ENCODE results near the gene ALDH5A1. TPM values are rescaled to one million over a fixed set of nuclear protein-coding genes. Genes with fewer than 3 reads are reported as not detected.

ALDH5A1 gene
- total RNA-seq, 2 donors from 2014 or later: 13.9 to 18.3 TPM

- ATAC-seq: no peak
- no peak for DNase-seq
- intact Hi-C loops (cut with DNase I, micrococcal nuclease): no loop called here
Observed at GRCh38 chr6:24517659-24518543, 23.1 kb downstream of the ALDH5A1 start.

GRCh38 chr6:24520929-24521546 lies 26.3 kb downstream of the ALDH5A1 start:
- DNase-seq: peak in 1 of 2 donors; percentile 65
- peak; percentile 94 for ATAC-seq
- intact Hi-C loops (cut with DNase I, micrococcal nuclease): no loop called here

GRCh38 chr6:24522228-24523176 lies 27.7 kb downstream of the ALDH5A1 start:
- DNase-seq (no peak), ATAC-seq (no peak)
- intact Hi-C loops (cut with DNase I, micrococcal nuclease): no loop called here

GRCh38 chr6:24524329-24524728 lies 29.6 kb downstream of the ALDH5A1 start:
- intact Hi-C loops (cut with DNase I, micrococcal nuclease): no loop called here
- no peak for ATAC-seq
- DNase-seq: no peak

DNA sequence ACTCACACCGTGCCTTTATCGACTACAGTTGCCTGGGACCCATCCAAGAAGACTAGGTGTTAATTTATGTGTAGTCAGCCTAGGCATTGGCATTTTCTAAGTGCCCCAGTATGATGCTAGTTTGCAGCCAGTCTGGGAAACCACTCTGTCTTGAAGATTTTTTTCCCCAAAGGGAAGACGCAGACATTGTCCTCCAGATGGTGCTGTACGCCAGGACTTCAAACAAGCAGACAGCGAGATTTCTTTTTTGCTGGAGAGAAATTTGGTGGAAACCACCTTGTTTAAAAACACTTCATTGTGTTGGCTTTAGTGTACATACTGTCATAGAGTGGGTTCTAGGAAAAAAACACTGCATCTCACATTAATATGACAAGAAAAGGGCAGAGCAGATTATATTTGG lies 30.0 kb downstream of the ALDH5A1 start:
- intact Hi-C loops (cut with DNase I, micrococcal nuclease): no loop called here
- ATAC-seq: peak; percentile 56

GRCh38 chr6:24529985-24530384 lies 35.2 kb downstream of the ALDH5A1 start:
- intact Hi-C loops (cut with DNase I, micrococcal nuclease): no loop called here
- ATAC-seq: no peak

More for the DNA sequence above, 30.0 kb downstream of the ALDH5A1 start:
- DNase-seq: no peak

DNA sequence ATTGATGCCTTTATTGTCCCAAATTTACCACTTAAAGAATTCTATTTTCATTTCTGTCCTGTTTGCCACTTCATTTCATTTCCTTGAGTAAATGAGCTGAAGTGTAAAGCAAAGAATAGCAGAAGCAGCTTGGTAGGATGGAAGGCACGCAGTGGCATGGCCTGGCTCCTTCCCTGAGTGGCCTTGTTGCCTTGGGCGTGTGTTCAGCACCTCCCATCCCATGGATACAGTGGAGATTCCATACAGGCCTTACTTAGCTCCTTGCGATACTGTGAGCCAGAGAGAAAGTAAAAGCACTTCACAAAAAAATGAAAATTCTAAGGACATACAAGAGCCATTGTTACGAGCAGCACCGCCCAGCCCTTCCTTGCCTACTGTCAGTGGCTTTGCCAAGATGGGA lies 39.6 kb downstream of the ALDH5A1 start:
- intact Hi-C loops (cut with DNase I, micrococcal nuclease): no loop called here
- ATAC-seq (no peak), DNase-seq (no peak)

More at GRCh38 chr6:24529985-24530384, 35.2 kb downstream of the ALDH5A1 start:
- no peak for DNase-seq

GRCh38 chr6:24535210-24535609 lies 40.4 kb downstream of the ALDH5A1 start:
- DNase-seq: no peak
- intact Hi-C loops (cut with DNase I, micrococcal nuclease): no loop called here
- no peak for ATAC-seq

DNA sequence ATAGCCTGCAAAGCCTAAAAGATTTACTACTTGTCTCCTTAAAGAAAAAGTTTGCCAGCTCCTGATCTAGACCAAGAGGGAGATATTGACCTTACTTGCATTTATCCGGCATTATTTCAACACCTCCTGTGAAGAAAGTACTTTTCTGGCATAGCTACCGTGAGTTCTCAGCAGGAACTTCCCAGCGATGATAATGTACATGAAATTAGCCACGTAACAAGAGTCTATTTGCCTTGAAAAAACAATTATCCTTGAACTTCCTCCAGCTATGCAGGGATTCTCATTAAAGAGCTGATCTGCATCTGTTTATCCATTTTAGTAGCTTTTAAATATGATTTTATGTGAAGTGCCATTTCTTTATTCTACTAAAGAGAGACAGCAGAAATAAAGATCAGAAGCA lies 41.7 kb downstream of the ALDH5A1 start:
- ATAC-seq (peak; percentile 35), DNase-seq (no peak)
- intact Hi-C loops (cut with DNase I, micrococcal nuclease): no loop called here

GRCh38 chr6:24537082-24537699 lies 42.4 kb downstream of the ALDH5A1 start:
- no peak for DNase-seq
- ATAC-seq: peak; percentile 85
- intact Hi-C loops (cut with DNase I, micrococcal nuclease): no loop called here

DNA sequence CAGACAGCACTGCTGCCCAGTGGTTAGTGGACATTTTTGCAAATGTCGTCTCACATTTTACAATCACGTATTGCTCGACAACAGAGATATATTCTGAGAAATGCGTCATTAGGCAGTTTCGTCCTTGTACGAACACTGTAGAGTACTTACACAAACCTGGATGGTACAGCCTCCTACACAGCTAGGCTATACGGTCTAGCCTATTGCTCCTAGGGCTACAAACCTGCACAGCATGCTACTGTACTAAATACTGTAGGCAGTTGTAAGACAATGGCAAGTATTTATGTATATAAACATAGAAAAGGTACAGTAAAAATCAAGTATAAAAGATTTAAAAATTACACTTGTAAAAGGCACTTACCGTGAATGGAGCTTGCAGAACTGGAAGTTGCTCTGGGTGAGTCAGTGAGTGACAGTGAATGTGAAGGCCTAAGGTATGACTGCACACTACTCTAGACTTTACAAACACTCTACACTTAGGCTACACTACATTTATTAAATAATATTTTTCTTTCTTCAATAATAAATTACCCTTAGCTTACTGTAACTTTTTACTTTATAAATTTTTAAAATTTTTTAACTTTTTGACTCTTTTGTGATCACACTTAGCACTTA lies 43.1 kb downstream of the ALDH5A1 start:
- ATAC-seq (no peak), DNase-seq (no peak)
- intact Hi-C loops (cut with DNase I, micrococcal nuclease): no loop called here

DNA sequence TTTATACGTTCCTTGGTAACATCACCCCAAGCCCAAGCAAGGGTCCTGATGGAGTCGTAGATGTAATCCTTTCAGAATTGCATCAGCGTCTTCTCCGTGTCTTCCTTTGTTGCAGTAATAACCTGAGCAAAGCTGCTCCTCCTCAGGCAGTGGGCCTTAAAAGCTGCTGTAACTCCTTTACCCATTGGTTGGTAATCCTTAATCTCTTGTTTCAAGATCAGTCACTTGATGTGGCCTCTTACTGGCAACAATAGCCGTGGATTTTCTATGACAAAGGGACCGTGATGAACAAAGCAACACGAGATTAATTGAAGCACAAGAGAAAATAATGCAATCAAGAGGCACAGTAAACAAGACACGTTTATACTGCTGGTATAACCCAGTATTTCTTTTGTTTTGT lies 44.6 kb downstream of the ALDH5A1 start:
- no peak for DNase-seq
- no peak for ATAC-seq
- intact Hi-C loops (cut with DNase I, micrococcal nuclease): no loop called here

DNA sequence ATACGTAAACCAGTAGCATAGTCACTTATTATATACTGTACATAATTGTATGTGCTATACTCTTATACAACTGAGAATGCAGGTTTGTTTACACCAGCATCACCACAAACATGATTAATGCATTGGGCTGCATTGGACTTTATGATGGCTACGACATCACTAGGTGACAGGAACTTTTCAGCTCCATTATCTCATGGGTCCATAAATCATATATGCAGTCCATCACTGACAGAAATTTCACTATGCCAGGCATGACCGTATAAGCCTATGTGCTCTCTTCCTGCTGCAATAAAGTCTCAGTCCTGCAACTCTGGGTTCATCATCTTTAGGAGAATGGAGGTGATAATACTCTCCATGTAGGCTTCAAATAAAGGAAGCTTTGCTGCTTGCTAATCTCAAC lies 45.4 kb downstream of the ALDH5A1 start:
- ATAC-seq (no peak), DNase-seq (no peak)

DNA sequence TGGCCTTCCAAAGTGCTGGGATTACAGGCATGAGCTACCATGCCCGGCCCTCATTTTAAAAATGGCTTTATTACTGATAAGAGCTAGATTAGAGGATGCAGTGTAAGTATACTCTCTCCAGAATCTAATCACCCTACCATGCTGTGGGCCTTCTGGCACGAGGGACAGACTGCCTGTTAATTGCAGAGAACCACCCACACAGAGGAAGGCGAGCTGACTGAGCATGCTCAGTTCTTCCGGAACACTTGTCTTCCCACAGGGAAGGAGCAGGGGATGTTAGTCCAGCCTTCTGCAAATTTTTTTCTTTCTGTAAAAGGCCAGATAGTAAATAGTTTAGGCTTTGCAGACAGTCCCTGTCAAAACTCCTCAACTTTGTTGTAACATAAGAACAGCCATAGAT lies 48.9 kb downstream of the ALDH5A1 start:
- intact Hi-C loops (cut with DNase I, micrococcal nuclease): no loop called here
- DNase-seq: no peak
- ATAC-seq: no peak

More for the DNA sequence above, 45.4 kb downstream of the ALDH5A1 start:
- intact Hi-C loops (cut with DNase I, micrococcal nuclease): no loop called here

DNA sequence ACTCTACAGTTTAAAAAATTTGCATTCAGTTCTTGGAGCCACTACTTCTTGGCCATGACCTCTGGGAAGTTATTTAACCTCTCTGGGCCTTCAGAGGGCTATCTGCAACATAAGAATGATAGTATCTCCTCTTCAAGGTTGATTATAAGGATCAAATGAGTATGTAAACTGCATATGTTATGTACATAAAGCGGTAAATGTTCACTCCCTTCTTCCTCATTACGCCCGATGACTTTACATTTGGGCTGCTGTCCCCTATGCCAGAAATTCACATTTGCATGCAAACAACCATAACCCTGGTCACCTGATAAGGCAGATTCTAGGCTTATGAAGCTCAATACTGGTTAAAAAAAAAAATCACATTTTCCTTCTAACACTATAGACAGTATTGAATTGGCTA lies 50.4 kb downstream of the ALDH5A1 start:
- no peak for DNase-seq
- ATAC-seq: peak; percentile 41
- intact Hi-C loops (cut with DNase I, micrococcal nuclease): no loop called here

GRCh38 chr6:24545691-24546090 lies 50.9 kb downstream of the ALDH5A1 start:
- DNase-seq (no peak), ATAC-seq (no peak)
- intact Hi-C loops (cut with DNase I, micrococcal nuclease): no loop called here

GRCh38 chr6:24546439-24546838 lies 51.7 kb downstream of the ALDH5A1 start:
- ATAC-seq: no peak
- DNase-seq: no peak
- intact Hi-C loops (cut with DNase I, micrococcal nuclease): no loop called here

- no peak for DNase-seq
- intact Hi-C loops (cut with DNase I, micrococcal nuclease): no loop called here
Observed at GRCh38 chr6:24547243-24547642, 52.5 kb downstream of the ALDH5A1 start.

More at GRCh38 chr6:24547243-24547642, 52.5 kb downstream of the ALDH5A1 start:
- ATAC-seq: no peak
